GM12874 (cell line): ENCODE data around the gene HOOK2.

ENCODE experiments used
- CTCF ChIP-seq: IDR thresholded peaks from 2 replicates; pipeline ENCODE4 v1.5.1; 2011; ENCODE audit warnings: low read depth, mild to moderate bottlenecking, control low read depth, low read length, moderate library complexity; ENCODE audit not compliant: insufficient read depth

Gene HOOK2

GRCh38 chr19:12801466-12802266 lies 26.3 kb upstream of the HOOK2 start, which contains the start of the genes PRDX2 and THSD8:
TSS of gene PRDX2 (minus strand) at chr19:12801800. CDS start at chr19:12801261, 539 bp downstream.
TSS of gene THSD8 (plus strand) at chr19:12802069. CDS start at chr19:12802072, 3 bp downstream.
- TF ChIP-seq CTCF: no peak

- TF ChIP-seq CTCF: no peak
Measured at GRCh38 chr19:12800923-12801465, 25.6 kb upstream of the HOOK2 start.

DNA sequence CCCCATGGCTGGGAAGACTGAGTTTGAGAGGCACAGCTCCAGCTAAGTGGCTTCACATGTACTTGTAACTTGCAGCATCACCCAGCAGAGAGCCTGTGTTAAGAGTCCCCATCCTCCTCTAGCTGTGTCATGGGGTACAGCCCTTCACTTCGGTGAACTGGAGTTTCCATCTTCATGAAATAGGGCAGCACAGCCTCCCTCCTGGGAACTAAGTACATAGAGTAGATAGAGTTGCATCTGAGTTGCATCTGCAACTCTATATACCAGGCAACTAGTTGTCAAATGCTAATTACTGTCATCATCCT lies 25.1 kb upstream of the HOOK2 start:
- no peak for TF ChIP-seq CTCF

DNA sequence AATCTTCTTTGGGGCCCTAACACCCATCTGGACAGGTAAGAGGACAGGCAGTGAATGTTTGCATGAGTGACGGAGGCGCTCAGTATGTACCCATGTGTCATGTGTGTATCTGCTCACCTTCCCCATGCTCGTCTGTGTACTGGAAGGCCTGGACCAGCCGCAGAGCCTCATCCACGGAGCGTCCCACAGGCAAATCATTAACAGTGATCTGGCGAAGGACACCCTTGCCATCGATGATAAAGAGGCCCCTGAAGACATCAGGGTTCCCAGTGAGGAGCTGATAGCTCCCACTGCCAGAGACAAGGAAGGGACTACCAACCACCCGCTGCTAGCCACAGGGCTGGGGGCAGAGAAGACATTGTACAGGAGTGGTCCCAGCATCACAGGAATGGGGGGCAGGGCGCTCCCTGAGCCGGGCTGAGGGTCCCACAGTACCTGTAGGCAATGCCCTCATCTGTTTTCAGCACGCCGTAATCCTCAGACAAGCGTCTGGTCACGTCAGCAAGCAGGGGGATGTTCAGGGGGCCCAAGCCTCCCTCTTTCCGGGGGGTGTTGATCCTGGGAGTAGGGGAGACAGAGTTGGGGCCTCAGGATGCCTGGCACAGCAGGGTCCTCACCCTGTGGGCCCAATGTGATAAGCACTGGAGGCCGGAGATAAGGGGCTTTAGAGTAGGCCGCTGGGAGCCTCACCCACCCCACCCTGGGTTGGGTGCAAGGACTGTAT lies 24.6 kb upstream of the HOOK2 start:
- no peak for TF ChIP-seq CTCF

GRCh38 chr19:12797141-12797587 lies 21.8 kb upstream of the HOOK2 start:
- TF ChIP-seq CTCF: no peak

DNA sequence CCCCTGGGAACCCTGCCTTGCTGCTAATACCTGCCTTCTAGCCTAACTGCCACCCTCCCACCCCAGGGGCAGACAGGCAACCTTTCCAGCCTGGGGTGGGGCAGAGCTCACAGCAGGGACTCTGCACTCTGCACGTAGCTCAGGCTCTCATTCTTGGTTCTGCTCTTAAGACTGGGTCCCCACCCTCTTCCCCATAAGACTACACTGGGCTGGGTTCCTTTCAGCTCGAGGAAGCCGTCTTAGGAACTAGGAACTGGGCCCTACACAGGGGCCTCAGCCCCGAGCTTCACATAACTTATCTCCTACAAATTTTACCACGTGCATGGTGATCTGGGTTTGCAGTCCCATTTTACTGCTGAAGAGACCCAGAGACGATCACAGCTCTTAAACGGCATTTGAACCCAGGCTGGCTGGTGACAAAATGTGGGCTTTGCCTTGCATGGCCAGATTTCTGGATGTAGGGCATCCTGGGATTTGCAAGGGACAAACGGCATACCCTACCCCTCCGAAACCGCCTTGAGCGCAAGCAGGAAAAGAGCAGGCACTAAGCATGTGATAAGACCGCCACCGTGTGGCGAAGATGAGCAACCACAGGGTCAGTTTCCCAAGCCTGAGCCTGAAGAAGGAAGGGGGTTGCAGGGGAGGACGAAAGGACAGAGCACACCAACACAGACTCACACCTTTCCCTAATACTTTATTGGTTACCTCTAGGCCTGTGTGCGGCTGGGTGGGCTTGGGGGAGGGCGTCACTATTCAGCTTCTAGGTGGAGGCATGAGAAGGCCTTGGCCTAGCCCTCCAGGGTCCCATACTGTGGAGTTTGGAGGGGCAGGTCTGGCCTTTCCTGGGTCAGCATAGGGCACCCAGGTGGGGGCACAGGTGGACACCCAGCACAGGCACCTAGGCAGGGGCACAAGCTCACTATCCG lies 21.1 kb upstream of the HOOK2 start:
- TF ChIP-seq CTCF: peak; percentile 93

DNA sequence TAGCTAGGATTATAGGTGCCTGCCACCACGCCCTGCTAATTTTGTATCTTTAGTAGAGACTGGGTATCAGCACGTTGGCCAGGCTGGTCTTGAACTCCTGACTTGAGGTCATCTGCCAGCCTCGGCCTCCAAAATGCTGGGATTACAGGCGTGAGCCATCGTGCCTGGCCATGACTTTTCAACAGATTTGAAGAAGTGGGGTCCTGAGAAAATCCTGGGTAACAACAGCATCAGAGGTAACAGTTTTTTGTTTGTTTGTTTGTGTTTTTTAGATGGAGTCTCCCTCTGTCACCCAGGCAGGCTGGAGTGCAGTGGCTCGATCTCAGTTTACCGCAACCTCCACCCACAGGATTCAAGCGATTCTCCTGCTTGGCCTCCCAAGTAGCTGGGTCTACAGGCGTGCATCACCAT lies 19.6 kb upstream of the HOOK2 start:
- TF ChIP-seq CTCF: no peak
